Measurements from ENCODE around the gene DLG1. TPM values are rescaled to one million over a fixed set of nuclear protein-coding genes. Genes with fewer than 3 reads are reported as not detected.
A peak's percentile ranks its signal among the peaks of the same experiment; 100 is the strongest.

The DLG1 gene
- polyA plus RNA-seq (2012; ENCODE audit: insufficient read length, low read depth), result 23.8 TPM

GRCh38 chr3:197298341-197298944 lies at the start of gene DLG1:
Gene DLG1 (minus strand): TSS chr3:197298612. CDS start chr3:197297204, 1,408 bp downstream.
- TF ChIP-seq POLR2AphosphoS5 (IDR thresholded peaks at IDR 0.05; ENCODE audit: low read depth, low read length), result peak; percentile 80
- TF ChIP-seq SIN3A (IDR thresholded peaks at IDR 0.05; ENCODE audit: borderline replicate concordance, insufficient read depth, low read length), result no peak

DNA sequence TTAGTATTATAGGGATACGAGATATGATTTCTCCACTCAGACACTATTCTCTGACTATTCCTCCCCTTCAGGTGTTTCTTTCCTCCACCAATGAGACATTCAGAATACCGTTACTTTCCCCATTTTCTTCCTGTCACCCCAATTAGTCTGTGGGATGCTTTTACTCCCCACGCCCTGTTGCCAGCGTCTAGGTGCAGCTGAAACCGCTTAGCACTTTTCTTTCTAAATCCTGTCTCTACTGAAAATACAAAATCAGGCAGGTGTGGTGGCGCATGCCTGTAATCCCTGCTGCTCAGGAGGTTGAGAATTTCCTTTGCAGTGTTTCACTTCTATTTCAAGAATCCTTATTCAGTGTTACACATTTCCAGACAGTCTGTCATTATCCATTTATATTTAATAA lies 49.6 kb upstream of the DLG1 start:
- TF ChIP-seq TAF1 (IDR thresholded peaks at IDR 0.05; ENCODE audit: borderline replicate concordance, insufficient read depth, low read length), result no peak
- no peak for TF ChIP-seq SIN3A (IDR thresholded peaks at IDR 0.05; ENCODE audit: borderline replicate concordance, insufficient read depth, low read length)
- no peak for TF ChIP-seq POLR2AphosphoS5 (IDR thresholded peaks at IDR 0.05; ENCODE audit: low read depth, low read length)
- TF ChIP-seq REST (IDR thresholded peaks at IDR 0.05; ENCODE audit: insufficient read depth in 1 of 2, low read depth in 2 of 2, low read length in 2 of 2), result no peak
- no peak for TF ChIP-seq FOXP2 (optimal IDR thresholded peaks at IDR 0.05; ENCODE audit: borderline replicate concordance, extremely low read depth, extremely low read length, insufficient read depth)

DNA sequence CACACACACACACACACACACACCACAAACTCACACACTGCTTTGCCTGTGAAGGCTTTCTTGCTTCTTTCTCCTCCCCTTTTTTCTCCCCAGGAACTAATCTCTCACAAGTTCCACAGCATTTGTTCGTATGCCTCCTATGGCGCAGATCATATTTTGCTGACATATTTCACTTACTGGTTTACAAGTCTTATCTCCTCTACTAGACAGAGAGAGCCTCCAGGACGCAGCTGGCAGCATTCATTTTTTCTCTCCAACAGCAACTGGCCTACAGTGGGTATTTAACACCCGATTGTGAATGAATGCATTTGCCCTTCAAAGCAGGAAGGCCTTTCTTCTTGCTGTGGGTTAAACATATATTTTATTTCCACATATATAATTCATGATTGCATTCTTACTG lies 47.0 kb upstream of the DLG1 start:
- no peak for TF ChIP-seq FOXP2 (optimal IDR thresholded peaks at IDR 0.05; ENCODE audit: borderline replicate concordance, extremely low read depth, extremely low read length, insufficient read depth)
- no peak for TF ChIP-seq REST (IDR thresholded peaks at IDR 0.05; ENCODE audit: insufficient read depth in 1 of 2, low read depth in 2 of 2, low read length in 2 of 2)
- TF ChIP-seq SIN3A (IDR thresholded peaks at IDR 0.05; ENCODE audit: borderline replicate concordance, insufficient read depth, low read length), result no peak
- no peak for TF ChIP-seq POLR2AphosphoS5 (IDR thresholded peaks at IDR 0.05; ENCODE audit: low read depth, low read length)
- no peak for TF ChIP-seq TAF1 (IDR thresholded peaks at IDR 0.05; ENCODE audit: borderline replicate concordance, insufficient read depth, low read length)

GRCh38 chr3:197344582-197345318 lies 46.3 kb upstream of the DLG1 start:
- TF ChIP-seq SIN3A (IDR thresholded peaks at IDR 0.05; ENCODE audit: borderline replicate concordance, insufficient read depth, low read length), result no peak
- no peak for TF ChIP-seq REST (IDR thresholded peaks at IDR 0.05; ENCODE audit: insufficient read depth in 1 of 2, low read depth in 2 of 2, low read length in 2 of 2)
- no peak for TF ChIP-seq TAF1 (IDR thresholded peaks at IDR 0.05; ENCODE audit: borderline replicate concordance, insufficient read depth, low read length)

GRCh38 chr3:197343656-197344408 lies 45.4 kb upstream of the DLG1 start:
- TF ChIP-seq POLR2AphosphoS5 (IDR thresholded peaks at IDR 0.05; ENCODE audit: low read depth, low read length), result no peak
- TF ChIP-seq TAF1 (IDR thresholded peaks at IDR 0.05; ENCODE audit: borderline replicate concordance, insufficient read depth, low read length), result no peak
- TF ChIP-seq SIN3A (IDR thresholded peaks at IDR 0.05; ENCODE audit: borderline replicate concordance, insufficient read depth, low read length), result no peak
- no peak for TF ChIP-seq REST (IDR thresholded peaks at IDR 0.05; ENCODE audit: insufficient read depth in 1 of 2, low read depth in 2 of 2, low read length in 2 of 2)
- TF ChIP-seq FOXP2 (optimal IDR thresholded peaks at IDR 0.05; ENCODE audit: borderline replicate concordance, extremely low read depth, extremely low read length, insufficient read depth), result no peak
